Heart left ventricle (tissue), 13 donors: ENCODE results near the gene BCAS4.

Experiments used
- POLR2A ChIP-seq, 2 donors: fragments of 450-650 bp; IDR thresholded peaks; one replicate each; pipeline ENCODE4 v1.6.1; 2017; ENCODE audit warnings: antibody characterized with exemption in 2 of 2, mild to moderate bottlenecking in 2 of 2, moderate library complexity in 2 of 2
- TF ChIP-seq, protein P1 (sequence below), 12 donors: fragments of 200-600 bp; sonication (generic) in 4 of 12; IDR thresholded peaks; one replicate each; pipeline versions ENCODE4 v1.5.0 to v1.8.0; 2018 to 2022; ENCODE audit warnings: antibody characterized with exemption in 12 of 12, mild to moderate bottlenecking in 5 of 12
- donor health status: ischemic (EF 13 %, LVEDD 7.1; RV severe dilation, severe dysfunction).
- donor health status: DM: no; HTN: yes; CAD: no.
- donor health status: DM: no; HTN: no; CAD: no.
- donor health status: ischemic (EF 25% LVEDD 6.9; RV normal size, moderate dysfunction).
- donor health status: ischemic (EF 25% LVEDD 5.7; RV mildly dilated, moderate dysfunction).
- donor health status: ischemic (EF 35%, LVEDD 5.7; RV mildly dilated, moderate dysfunction).
- donor health status: nonischemic (EF 11% LVEDD 7.7; RV severe dilation, severe dysfunction).
- donor health status: DM: yes; HTN: yes; CAD: no.
- donor health status: PGD.
- donor health status: ischemic (EF 29% LVEDD 5.4; RV normal size, mild dysfunction).
- donor health status: nonischemic (EF 23%, LVEDD 6.1; RV moderate dilation, normal function).

DNA sequence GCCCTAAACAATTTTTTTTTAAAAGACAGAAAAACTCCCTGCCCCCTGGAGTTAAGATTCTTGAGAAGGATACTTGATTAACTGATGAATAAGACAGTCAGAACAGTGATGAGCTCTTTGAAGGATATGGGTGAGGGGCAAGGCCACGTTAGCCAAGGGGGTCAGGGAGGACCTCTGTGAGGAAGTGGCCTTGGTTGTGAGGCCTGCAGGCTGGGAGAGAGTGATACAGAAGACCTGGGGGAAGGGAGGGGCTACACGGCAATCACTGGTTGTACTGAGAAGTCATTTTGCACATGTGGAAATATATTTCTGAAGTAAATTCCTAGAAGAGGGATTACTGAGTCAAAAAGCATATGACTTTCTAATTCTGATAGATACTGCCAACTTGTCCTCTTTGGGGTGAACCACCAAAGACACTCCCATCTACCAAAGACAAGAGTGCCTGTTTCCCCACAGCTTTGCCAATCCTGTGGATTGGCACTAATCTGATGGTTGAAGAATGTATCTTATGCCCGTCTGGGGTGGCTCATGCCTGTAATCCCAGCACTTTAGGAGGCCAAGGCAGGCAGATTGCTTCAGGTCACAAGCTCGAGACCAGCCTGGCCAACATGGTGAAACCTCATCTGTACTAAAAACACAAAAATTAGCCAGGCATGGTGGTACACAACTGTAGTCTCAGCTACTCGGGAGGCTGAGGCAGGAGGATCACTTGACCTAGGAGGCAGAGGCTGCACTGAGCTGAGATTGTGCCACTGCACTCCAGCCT is 22.3 kb upstream of the BCAS4 start:
- TF ChIP-seq, protein P1, sequence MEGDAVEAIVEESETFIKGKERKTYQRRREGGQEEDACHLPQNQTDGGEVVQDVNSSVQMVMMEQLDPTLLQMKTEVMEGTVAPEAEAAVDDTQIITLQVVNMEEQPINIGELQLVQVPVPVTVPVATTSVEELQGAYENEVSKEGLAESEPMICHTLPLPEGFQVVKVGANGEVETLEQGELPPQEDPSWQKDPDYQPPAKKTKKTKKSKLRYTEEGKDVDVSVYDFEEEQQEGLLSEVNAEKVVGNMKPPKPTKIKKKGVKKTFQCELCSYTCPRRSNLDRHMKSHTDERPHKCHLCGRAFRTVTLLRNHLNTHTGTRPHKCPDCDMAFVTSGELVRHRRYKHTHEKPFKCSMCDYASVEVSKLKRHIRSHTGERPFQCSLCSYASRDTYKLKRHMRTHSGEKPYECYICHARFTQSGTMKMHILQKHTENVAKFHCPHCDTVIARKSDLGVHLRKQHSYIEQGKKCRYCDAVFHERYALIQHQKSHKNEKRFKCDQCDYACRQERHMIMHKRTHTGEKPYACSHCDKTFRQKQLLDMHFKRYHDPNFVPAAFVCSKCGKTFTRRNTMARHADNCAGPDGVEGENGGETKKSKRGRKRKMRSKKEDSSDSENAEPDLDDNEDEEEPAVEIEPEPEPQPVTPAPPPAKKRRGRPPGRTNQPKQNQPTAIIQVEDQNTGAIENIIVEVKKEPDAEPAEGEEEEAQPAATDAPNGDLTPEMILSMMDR (IDR thresholded peaks at IDR 0.05), result no peak
- no peak for TF ChIP-seq POLR2A (IDR thresholded peaks at IDR 0.05)
